T-cell (primary cell): Measurements from ENCODE around the gene APBB2. TPM values are rescaled to one million over a fixed set of nuclear protein-coding genes. Genes with fewer than 3 reads are reported as not detected.

Source experiments
- ATAC-seq, 4 experiments: fragments of 200-7000 bp in 3 of 4; fragments of 150-1000 bp in 1 of 4; cut with Tn5 transposase; replicated peaks in 1 of 4; 1 replicate in 3 of 4; 2 replicates in 1 of 4; pipeline ENCODE4 v1.10.0; 2021; ENCODE audit warnings: moderate library complexity in 3 of 4, mild to moderate bottlenecking in 2 of 4, moderate number of reproducible peaks in 1 of 4
- CTCF ChIA-PET, 2 donors: fragments of 300-600 bp; sonication (Branson Sonifier 250); formaldehyde crosslinking; loops; one replicate each; lab custom pipeline; 2022; ENCODE audit warnings: antibody characterized with exemption in 2 of 2; lab: Charles Lee
- POLR2A ChIA-PET, 2 donors: fragments of 300-600 bp; sonication (Branson Sonifier 250); formaldehyde crosslinking; loops; one replicate each; lab custom pipeline; 2022; ENCODE audit warnings: antibody characterized with exemption in 2 of 2; lab: Charles Lee
- DNase-seq, 35 experiments: peaks; one replicate each; pipeline versions ENCODE4 v3.0.0 to v3.0.0-alpha.2; 2013 to 2023
- H3K27ac ChIP-seq: one replicate; pipeline ENCODE4 v1.5.1; 2013; ENCODE audit warnings: low read length
- H3K27me3 ChIP-seq, 2 experiments: replicated peaks in 1 of 2; 1 replicate in 1 of 2; 2 replicates in 1 of 2; pipeline versions ENCODE4 v1.6.1 to v1.7.0; 2013; ENCODE audit warnings: low read length in 1 of 2, mixed read lengths in 1 of 2; ENCODE audit not compliant: control insufficient read depth in 2 of 2, insufficient read depth in 2 of 2; ENCODE audit errors: extremely low read depth in 1 of 2
- H3K36me3 ChIP-seq, 2 donors: 1 replicate in 1 of 2; 2 replicates in 1 of 2; pipeline versions ENCODE4 v1.6.1 to v1.7.0; 2013; ENCODE audit warnings: low read length in 1 of 2; ENCODE audit not compliant: control insufficient read depth in 2 of 2, insufficient read depth in 1 of 2; ENCODE audit errors: extremely low read depth in 1 of 2
- H3K4me1 ChIP-seq, 2 experiments: 1 replicate in 1 of 2; 2 replicates in 1 of 2; pipeline versions ENCODE4 v1.6.1 to v1.7.0; 2013; ENCODE audit warnings: low read length in 2 of 2, mixed read lengths in 1 of 2; ENCODE audit not compliant: insufficient read depth in 2 of 2, control insufficient read depth in 1 of 2; ENCODE audit errors: extremely low read depth in 1 of 2
- H3K4me3 ChIP-seq, 2 donors: 1 replicate in 1 of 2; 2 replicates in 1 of 2; pipeline versions ENCODE4 v1.5.1 to v1.7.0; 2013; ENCODE audit warnings: mild to moderate bottlenecking in 2 of 2, low read length in 1 of 2, moderate library complexity in 1 of 2; ENCODE audit not compliant: control insufficient read depth in 1 of 2; ENCODE audit errors: extremely low read depth in 1 of 2
- H3K9me3 ChIP-seq: 2 replicates; pipeline ENCODE4 v1.7.0; 2013
- H3K27ac Mint-ChIP-seq, 2 donors: one replicate each; pipeline ENCODE4 v1.8.0; 2020 to 2021; ENCODE audit warnings: mild to moderate bottlenecking in 2 of 2, mixed read lengths in 2 of 2
- H3K27me3 Mint-ChIP-seq, 2 donors: one replicate each; pipeline ENCODE4 v1.8.0; 2021 to 2022; ENCODE audit warnings: mixed read lengths in 2 of 2
- H3K36me3 Mint-ChIP-seq: one replicate; pipeline ENCODE4 v1.8.0; 2021; ENCODE audit warnings: mixed read lengths
- H3K4me1 Mint-ChIP-seq, 3 donors: one replicate each; pipeline ENCODE4 v1.8.0; 2020 to 2022; ENCODE audit warnings: mixed read lengths in 3 of 3, mild to moderate bottlenecking in 1 of 3
- H3K4me3 Mint-ChIP-seq, 3 donors: one replicate each; pipeline ENCODE4 v1.8.0; 2020 to 2022; ENCODE audit warnings: mild to moderate bottlenecking in 3 of 3, mixed read lengths in 3 of 3, moderate library complexity in 3 of 3
- H3K9me3 Mint-ChIP-seq, 3 donors: one replicate each; pipeline ENCODE4 v1.8.0; 2020 to 2022; ENCODE audit warnings: mixed read lengths in 3 of 3
- WGBS: methylation state at CpG from one replicate; pipeline ENCODE4 v1.1.5; 2013; ENCODE audit warnings: missing lambda C conversion rate; ENCODE audit not compliant: insufficient coverage; 5-methylcytosine and 5-hydroxymethylcytosine counted together
- total RNA-seq, 35 experiments: library from RNA in 6 of 35; stranded (reverse) in 6 of 35; fragments of 120-200 nt in 1 of 35; gene quantifications; one replicate each; pipeline versions ENCODE4 v1.2.1 to v1.2.4 and lab custom pipeline; 2013 to 2026

Gene APBB2
- total RNA-seq, 5 donors from 2014 or later (not counting 1 experiment from before 2014, with no cell fraction given), result 0.23 to 1.6 (median 0.70) TPM

GRCh38 chr4:41172786-41173185 lies 41.6 kb downstream of the APBB2 start:
- Mint-ChIP-seq H3K4me3 (no peak overlapping the region), H3K27ac (no peak overlapping the region), H3K4me1 (no peaks in the 10 kb centered on the region), H3K27me3 (peaks cover 0 to 7% of the 10 kb centered on the region in 2 donors), H3K36me3 (no peaks in the 10 kb centered on the region), H3K9me3 (no peaks in the 10 kb centered on the region)
- Histone ChIP-seq H3K4me1 (no peaks in the 10 kb centered on the region), H3K9me3 (no peaks in the 10 kb centered on the region), H3K27me3 (no peaks in the 10 kb centered on the region), H3K36me3 (no peaks in the 10 kb centered on the region), H3K4me3 (no peak overlapping the region), H3K27ac (no peak overlapping the region)
- no peak for DNase-seq
- ChIA-PET POLR2A (no interaction called here), CTCF (no interaction called here)
- WGBS, result 93% methylated on average over 1 of the region's 2 CpGs
- ATAC-seq, result no peak

GRCh38 chr4:41169256-41169800 lies 45.0 kb downstream of the APBB2 start:
- H3K36me3 ChIP-seq, result no peaks in the 10 kb centered on the region
- no peak overlapping the region for H3K27ac Mint-ChIP-seq
- no peak overlapping the region for H3K4me3 Mint-ChIP-seq
- peaks cover 0 to 3% of the 10 kb centered on the region in 2 experiments for H3K27me3 ChIP-seq
- no peak for DNase-seq
- H3K9me3 Mint-ChIP-seq, result peaks cover 0 to 4% (median 0%) of the 10 kb centered on the region in 3 donors
- H3K4me3 ChIP-seq, result no peak overlapping the region
- no peaks in the 10 kb centered on the region for H3K9me3 ChIP-seq
- WGBS, result no CpG with 5 or more reads among the region's 4 CpGs
- ChIA-PET POLR2A (interaction anchor here in 1 of 2 donors (0.5 kb wide), 1 partner anchor 38 kb away, joined by 12 read pairs; no protein-coding TSS in a partner anchor), CTCF (no interaction called here)
- H3K27me3 Mint-ChIP-seq, result peaks cover 3 to 5% of the 10 kb centered on the region in 2 donors
- no peaks in the 10 kb centered on the region for H3K4me1 ChIP-seq
- no peaks in the 10 kb centered on the region for H3K36me3 Mint-ChIP-seq
- H3K4me1 Mint-ChIP-seq, result no peaks in the 10 kb centered on the region
- ATAC-seq, result no peak
- no peak overlapping the region for H3K27ac ChIP-seq

- ATAC-seq (no peak), DNase-seq (no peak)
- Histone ChIP-seq H3K27ac (no peak overlapping the region), H3K36me3 (no peaks in the 10 kb centered on the region), H3K27me3 (peaks cover 0 to 3% of the 10 kb centered on the region in 2 experiments), H3K9me3 (no peaks in the 10 kb centered on the region), H3K4me3 (no peak overlapping the region), H3K4me1 (no peaks in the 10 kb centered on the region)
- H3K9me3 Mint-ChIP-seq, result peaks cover 0 to 4% (median 0%) of the 10 kb centered on the region in 3 donors
- no peak overlapping the region for H3K4me3 Mint-ChIP-seq
- H3K27ac Mint-ChIP-seq, result no peak overlapping the region
- peaks cover 3 to 5% of the 10 kb centered on the region in 2 donors for H3K27me3 Mint-ChIP-seq
- WGBS, result 40% methylated on average over 1 of the region's 4 CpGs
- ChIA-PET CTCF (no interaction called here), POLR2A (no interaction called here)
- no peaks in the 10 kb centered on the region for H3K4me1 Mint-ChIP-seq
- no peaks in the 10 kb centered on the region for H3K36me3 Mint-ChIP-seq
Measured at GRCh38 chr4:41167191-41167590, 47.2 kb downstream of the APBB2 start.

- H3K4me1 Mint-ChIP-seq, result no peaks in the 10 kb centered on the region
- no peak overlapping the region for H3K27ac Mint-ChIP-seq
- no peaks in the 10 kb centered on the region for H3K9me3 ChIP-seq
- DNase-seq (no peak), ATAC-seq (no peak)
- 40% methylated on average over 1 of the region's 2 CpGs for WGBS
- H3K36me3 ChIP-seq, result no peaks in the 10 kb centered on the region
- no peak overlapping the region for H3K4me3 Mint-ChIP-seq
- peaks cover 0 to 4% (median 0%) of the 10 kb centered on the region in 3 donors for H3K9me3 Mint-ChIP-seq
- POLR2A ChIA-PET, result no interaction called here
- CTCF ChIA-PET, result no interaction called here
- H3K4me1 ChIP-seq, result no peaks in the 10 kb centered on the region
- no peak overlapping the region for H3K4me3 ChIP-seq
- no peaks in the 10 kb centered on the region for H3K36me3 Mint-ChIP-seq
- H3K27ac ChIP-seq, result no peak overlapping the region
- H3K27me3 ChIP-seq, result peaks cover 0 to 3% of the 10 kb centered on the region in 2 experiments
- peaks cover 5% of the 10 kb centered on the region in 2 donors for H3K27me3 Mint-ChIP-seq
Measured at GRCh38 chr4:41164405-41164804, 49.9 kb downstream of the APBB2 start.

- Histone ChIP-seq H3K27ac (no peak overlapping the region), H3K36me3 (no peaks in the 10 kb centered on the region), H3K4me3 (no peak overlapping the region), H3K9me3 (no peaks in the 10 kb centered on the region), H3K27me3 (peaks cover 0 to under 1% of the 10 kb centered on the region in 2 experiments), H3K4me1 (no peaks in the 10 kb centered on the region)
- Mint-ChIP-seq H3K27ac (no peak overlapping the region), H3K36me3 (no peaks in the 10 kb centered on the region), H3K9me3 (peaks cover 0 to 4% (median 0%) of the 10 kb centered on the region in 3 donors), H3K4me1 (no peaks in the 10 kb centered on the region), H3K4me3 (no peak overlapping the region), H3K27me3 (peaks cover 8% of the 10 kb centered on the region in 2 donors)
- WGBS, result no CpG with 5 or more reads among the region's 3 CpGs
- ChIA-PET POLR2A (no interaction called here), CTCF (no interaction called here)
- ATAC-seq (no peak), DNase-seq (no peak)
Measured at GRCh38 chr4:41161355-41161754, 53.0 kb downstream of the APBB2 start.

GRCh38 chr4:41160856-41161255 lies 53.5 kb downstream of the APBB2 start:
- POLR2A ChIA-PET, result no interaction called here
- CTCF ChIA-PET, result interaction anchor here in 1 of 2 donors (0.6 kb wide), 1 partner anchor 207 kb away, joined by 4 read pairs; no protein-coding TSS in a partner anchor

More at GRCh38 chr4:41160856-41161255, 53.5 kb downstream of the APBB2 start:
- no peaks in the 10 kb centered on the region for H3K27me3 ChIP-seq
- Mint-ChIP-seq H3K27me3 (peaks cover 8 to 9% of the 10 kb centered on the region in 2 donors), H3K4me1 (no peaks in the 10 kb centered on the region), H3K27ac (no peak overlapping the region), H3K9me3 (peaks cover 0 to 4% (median 0%) of the 10 kb centered on the region in 3 donors), H3K36me3 (no peaks in the 10 kb centered on the region), H3K4me3 (no peak overlapping the region)
- DNase-seq (no peak), ATAC-seq (no peak)
- no peak overlapping the region for H3K4me3 ChIP-seq
- H3K4me1 ChIP-seq, result no peaks in the 10 kb centered on the region
- no peak overlapping the region for H3K27ac ChIP-seq
- no peaks in the 10 kb centered on the region for H3K36me3 ChIP-seq
- no peaks in the 10 kb centered on the region for H3K9me3 ChIP-seq
- WGBS, result no CpG with 5 or more reads among the region's 4 CpGs
